Measurements from ENCODE around the gene PHACTR2.

- TF ChIP-seq, protein P1, sequence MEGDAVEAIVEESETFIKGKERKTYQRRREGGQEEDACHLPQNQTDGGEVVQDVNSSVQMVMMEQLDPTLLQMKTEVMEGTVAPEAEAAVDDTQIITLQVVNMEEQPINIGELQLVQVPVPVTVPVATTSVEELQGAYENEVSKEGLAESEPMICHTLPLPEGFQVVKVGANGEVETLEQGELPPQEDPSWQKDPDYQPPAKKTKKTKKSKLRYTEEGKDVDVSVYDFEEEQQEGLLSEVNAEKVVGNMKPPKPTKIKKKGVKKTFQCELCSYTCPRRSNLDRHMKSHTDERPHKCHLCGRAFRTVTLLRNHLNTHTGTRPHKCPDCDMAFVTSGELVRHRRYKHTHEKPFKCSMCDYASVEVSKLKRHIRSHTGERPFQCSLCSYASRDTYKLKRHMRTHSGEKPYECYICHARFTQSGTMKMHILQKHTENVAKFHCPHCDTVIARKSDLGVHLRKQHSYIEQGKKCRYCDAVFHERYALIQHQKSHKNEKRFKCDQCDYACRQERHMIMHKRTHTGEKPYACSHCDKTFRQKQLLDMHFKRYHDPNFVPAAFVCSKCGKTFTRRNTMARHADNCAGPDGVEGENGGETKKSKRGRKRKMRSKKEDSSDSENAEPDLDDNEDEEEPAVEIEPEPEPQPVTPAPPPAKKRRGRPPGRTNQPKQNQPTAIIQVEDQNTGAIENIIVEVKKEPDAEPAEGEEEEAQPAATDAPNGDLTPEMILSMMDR (IDR thresholded peaks at IDR 0.05; ENCODE audit: low read length): no peak
- no peak for TF ChIP-seq EZH2 (optimal IDR thresholded peaks at IDR 0.05; ENCODE audit: low read depth, low read length)
- TF ChIP-seq EZH2phosphoT487 (IDR thresholded peaks at IDR 0.05; ENCODE audit: low read length): no peak
These were observed 65.8 kb downstream of the PHACTR2 start for GRCh38 chr6:143743301-143744166.

Measured in MM.1S (cell line).